Liver (tissue), 3 donors: ENCODE results near the gene PIK3R5.

ENCODE experiments used
- ATF3 ChIP-seq: IDR thresholded peaks from 2 replicates; pipeline ENCODE4 v1.6.1; 2016; ENCODE audit warnings: antibody characterized with exemption
- CTCF ChIP-seq: fragments of 150-350 bp; IDR thresholded peaks from 2 replicates; pipeline ENCODE4 v1.5.1; 2017; ENCODE audit warnings: improper control_type of control experiment, low read depth, low read length; ENCODE audit not compliant: missing input control
- EGR1 ChIP-seq, 2 donors: IDR thresholded peaks; 2 replicates each; pipeline ENCODE4 v1.6.1; 2016 to 2018; ENCODE audit warnings: antibody characterized with exemption in 2 of 2, low read depth in 2 of 2
- GABPA ChIP-seq, 2 donors: IDR thresholded peaks in 1 of 2; conservative IDR thresholded peaks in 1 of 2; 2 replicates each; pipeline ENCODE4 v1.6.1; 2016; ENCODE audit warnings: antibody characterized with exemption in 2 of 2, mild to moderate bottlenecking in 1 of 2, moderate library complexity in 1 of 2
- JUND ChIP-seq, 2 donors: IDR thresholded peaks; 2 replicates each; pipeline ENCODE4 v1.6.1; 2016; ENCODE audit warnings: antibody characterized with exemption in 2 of 2
- MAX ChIP-seq: IDR thresholded peaks from 2 replicates; pipeline ENCODE4 v1.6.1; 2016; ENCODE audit warnings: antibody characterized with exemption
- NR2F2 ChIP-seq: IDR thresholded peaks from 2 replicates; pipeline ENCODE4 v1.6.1; 2016; ENCODE audit warnings: antibody characterized with exemption
- SP1 ChIP-seq: IDR thresholded peaks from 2 replicates; pipeline ENCODE4 v1.6.1; 2018; ENCODE audit warnings: antibody characterized with exemption, mild to moderate bottlenecking
- TAF1 ChIP-seq: conservative IDR thresholded peaks from 2 replicates; pipeline ENCODE4 v1.6.1; 2016; ENCODE audit warnings: antibody characterized with exemption, mild to moderate bottlenecking
- donor health status: healthy.
- donor health status: healthy.

- TF ChIP-seq SP1, result no peak
- TF ChIP-seq CTCF, result no peak
- no peak for TF ChIP-seq TAF1
- no peak for TF ChIP-seq ATF3
- TF ChIP-seq EGR1 (IDR thresholded peaks at IDR 0.05; ENCODE audit: low read depth in 2 of 2), result no peak
- TF ChIP-seq GABPA (IDR thresholded peaks at IDR 0.05 in 1 of 2, conservative IDR thresholded peaks at IDR 0.05 in 1 of 2), result no peak
- no peak for TF ChIP-seq NR2F2
- TF ChIP-seq MAX, result no peak
- no peak for TF ChIP-seq JUND (IDR thresholded peaks at IDR 0.05)
Observed at GRCh38 chr17:8888704-8889302, 76.7 kb downstream of the PIK3R5 start.
